HEK293 (cell line): ENCODE data around the gene SBF2.

ENCODE experiments used
- CTCF ChIA-PET: fragments of 350-600 bp; formaldehyde crosslinking; extraction: SDS; loops from one replicate; lab custom pipeline; 2021; ENCODE audit warnings: antibody characterized with exemption; lab: Yijun Ruan, JAX
- POLR2A ChIA-PET: fragments of 300-600 bp; formaldehyde crosslinking; extraction: SDS; loops from one replicate; lab custom pipeline; 2020; ENCODE audit warnings: antibody characterized with exemption, inconsistent platforms; lab: Yijun Ruan, JAX
- H3K27ac ChIP-seq: fragments of 200-500 bp; sonication (Bioruptor generic); 2 replicates; pipeline ENCODE4 v1.5.1; 2014; ENCODE audit warnings: low read depth, low read length, control low read depth, inconsistent platforms; ENCODE audit errors: extremely low read depth
- H3K36me3 ChIP-seq, 2 experiments: fragments of 200-500 bp in 1 of 2; sonication (Bioruptor generic) in 1 of 2; 1 replicate in 1 of 2; 2 replicates in 1 of 2; pipeline ENCODE4 v1.5.1; 2014 to 2017; ENCODE audit warnings: inconsistent platforms in 2 of 2, low read length in 2 of 2; ENCODE audit not compliant: control insufficient read depth in 2 of 2, insufficient read depth in 1 of 2
- H3K4me1 ChIP-seq: fragments of 200-500 bp; sonication (Bioruptor generic); 2 replicates; pipeline ENCODE4 v1.5.1; 2014; ENCODE audit warnings: mild to moderate bottlenecking, low read length, inconsistent platforms; ENCODE audit not compliant: control insufficient read depth, insufficient read depth
- H3K4me3 ChIP-seq: 2 replicates; pipeline ENCODE4 v1.5.1; 2011; ENCODE audit warnings: low read depth, mild to moderate bottlenecking, control low read depth, low read length, moderate library complexity
- H3K9me3 ChIP-seq: fragments of 200-500 bp; sonication (Bioruptor generic); 2 replicates; pipeline ENCODE4 v1.5.1; 2014; ENCODE audit warnings: low read depth, low read length, inconsistent platforms; ENCODE audit not compliant: control insufficient read depth, insufficient read depth
- CTCF ChIP-seq: fragments of 450-650 bp; formaldehyde crosslinking; IDR thresholded peaks from 2 replicates; pipeline ENCODE4 v1.5.1; 2016; ENCODE audit warnings: missing biosample characterization, missing genetic modification characterization
- EGR2 ChIP-seq: fragments of 450-650 bp; formaldehyde crosslinking; IDR thresholded peaks from 2 replicates; pipeline ENCODE4 v1.5.1; 2016; ENCODE audit warnings: low read depth, missing biosample characterization, missing genetic modification characterization
- ELK4 ChIP-seq: IDR thresholded peaks from 2 replicates; pipeline ENCODE4 v1.6.1; 2011; ENCODE audit warnings: mild to moderate bottlenecking, low read depth, low read length, borderline replicate concordance
- GLIS1 ChIP-seq: fragments of 450-650 bp; formaldehyde crosslinking; IDR thresholded peaks from 2 replicates; pipeline ENCODE4 v1.5.1; 2016; ENCODE audit warnings: missing biosample characterization, missing genetic modification characterization
- HOXA7 ChIP-seq: sonication (generic); formaldehyde crosslinking; IDR thresholded peaks from 2 replicates; pipeline ENCODE4 v1.8.1; 2022; ENCODE audit warnings: missing genetic modification reagents, borderline replicate concordance
- HOXC10 ChIP-seq: sonication (generic); formaldehyde crosslinking; IDR thresholded peaks from 2 replicates; pipeline ENCODE4 v1.8.1; 2023; ENCODE audit warnings: mild to moderate bottlenecking, missing genetic modification reagents
- KLF9 ChIP-seq: fragments of 450-650 bp; formaldehyde crosslinking; IDR thresholded peaks from 2 replicates; pipeline ENCODE4 v1.5.1; 2016; ENCODE audit warnings: missing biosample characterization, missing genetic modification characterization, low read depth
- OVOL3 ChIP-seq: fragments of 450-650 bp; formaldehyde crosslinking; IDR thresholded peaks from 2 replicates; pipeline ENCODE4 v1.5.1; 2016; ENCODE audit warnings: missing biosample characterization, missing genetic modification characterization
- PRDM1 ChIP-seq: fragments of 450-650 bp; formaldehyde crosslinking; IDR thresholded peaks from 2 replicates; pipeline ENCODE4; 2016; ENCODE audit warnings: missing biosample characterization, missing genetic modification characterization
- YY1 ChIP-seq: fragments of 450-650 bp; formaldehyde crosslinking; IDR thresholded peaks from 2 replicates; pipeline ENCODE4 v1.5.1; 2018; ENCODE audit warnings: missing biosample characterization, missing genetic modification characterization
- YY2 ChIP-seq: fragments of 450-650 bp; formaldehyde crosslinking; IDR thresholded peaks from 2 replicates; pipeline ENCODE4 v1.5.1; 2016; ENCODE audit warnings: missing biosample characterization, missing genetic modification characterization
- ZBTB10 ChIP-seq: fragments of 450-650 bp; formaldehyde crosslinking; IDR thresholded peaks from 2 replicates; pipeline ENCODE4 v1.5.1; 2016; ENCODE audit warnings: missing biosample characterization, missing genetic modification characterization
- ZEB2 ChIP-seq: fragments of 450-650 bp; formaldehyde crosslinking; IDR thresholded peaks from 2 replicates; pipeline ENCODE4 v1.5.1; 2016; ENCODE audit warnings: missing biosample characterization, missing genetic modification characterization
- ZIC2 ChIP-seq: fragments of 450-650 bp; formaldehyde crosslinking; IDR thresholded peaks from 2 replicates; pipeline ENCODE4 v1.5.1; 2016; ENCODE audit warnings: missing biosample characterization, missing genetic modification characterization
- ZNF24 ChIP-seq: fragments of 450-650 bp; formaldehyde crosslinking; IDR thresholded peaks from 2 replicates; pipeline ENCODE4 v1.5.1; 2016; ENCODE audit warnings: missing biosample characterization, missing genetic modification characterization
- ZNF335 ChIP-seq: fragments of 450-650 bp; formaldehyde crosslinking; conservative IDR thresholded peaks from 2 replicates; pipeline ENCODE4 v1.5.1; 2016; ENCODE audit warnings: missing biosample characterization, missing genetic modification characterization
- ZNF416 ChIP-seq: fragments of 450-650 bp; formaldehyde crosslinking; IDR thresholded peaks from 2 replicates; pipeline ENCODE4 v1.5.1; 2016; ENCODE audit warnings: missing biosample characterization, missing genetic modification characterization
- ZNF449 ChIP-seq: fragments of 450-650 bp; formaldehyde crosslinking; IDR thresholded peaks from 2 replicates; pipeline ENCODE4 v1.5.1; 2017; ENCODE audit warnings: missing biosample characterization, mild to moderate bottlenecking, missing genetic modification characterization, moderate library complexity
- ZNF621 ChIP-seq: fragments of 450-650 bp; formaldehyde crosslinking; IDR thresholded peaks from 2 replicates; pipeline ENCODE4 v1.5.1; 2017; ENCODE audit warnings: missing biosample characterization, missing genetic modification characterization
- ZNF768 ChIP-seq: fragments of 450-650 bp; formaldehyde crosslinking; IDR thresholded peaks from 2 replicates; pipeline ENCODE4 v1.5.1; 2018; ENCODE audit warnings: missing biosample characterization, mild to moderate bottlenecking, missing genetic modification characterization
- ZNF843 ChIP-seq: fragments of 450-650 bp; formaldehyde crosslinking; IDR thresholded peaks from 2 replicates; pipeline ENCODE4 v1.5.1; 2016; ENCODE audit warnings: missing biosample characterization, missing genetic modification characterization
- ZSCAN16 ChIP-seq: fragments of 450-650 bp; formaldehyde crosslinking; IDR thresholded peaks from 2 replicates; pipeline ENCODE4 v1.5.1; 2016; ENCODE audit warnings: missing biosample characterization, missing genetic modification characterization
- TF ChIP-seq, protein P1 (sequence below): fragments of 450-650 bp; formaldehyde crosslinking; optimal IDR thresholded peaks from 2 replicates; pipeline ENCODE3; 2016; ENCODE audit warnings: missing biosample characterization, mild to moderate bottlenecking, missing genetic modification characterization

Gene SBF2

DNA sequence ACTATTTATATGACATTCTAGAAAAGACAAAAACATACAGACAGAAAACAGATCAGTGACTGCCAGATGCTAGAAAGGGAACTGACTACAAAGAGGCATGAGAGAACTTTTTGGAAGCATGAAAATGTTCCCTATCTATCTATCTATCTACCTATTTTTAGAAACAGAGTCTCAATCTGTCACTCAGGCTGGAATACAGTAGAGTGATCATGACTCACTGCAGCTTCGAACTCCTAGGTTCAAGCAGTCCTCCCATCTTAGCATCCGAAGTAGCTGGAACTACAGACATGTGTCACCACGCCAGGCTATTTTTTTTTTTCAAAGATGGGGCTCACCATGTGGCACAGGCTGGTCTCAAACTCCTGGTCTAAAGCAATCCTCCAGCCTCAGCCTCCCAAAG is 6.9 kb downstream of the SBF2 start:
- Histone ChIP-seq H3K9me3 (no peaks in the 10 kb centered on the region), H3K4me3 (no peak overlapping the region), H3K4me1 (no peaks in the 10 kb centered on the region), H3K27ac (no peak overlapping the region), H3K36me3 (peaks cover 0 to 7% of the 10 kb centered on the region in 2 experiments; a peak in 1 of 3 replicates)
- ChIA-PET POLR2A (interaction anchor here (1.0 to 2.0 kb wide), 3 partner anchors 13 to 24 kb away, joined by 4 to 11 read pairs (median 4); partner anchors contain the start of gene ADM), CTCF (interaction anchor here (1.8 kb wide), 1 partner anchor 80 kb away, joined by 5 read pairs; no protein-coding TSS in a partner anchor)
- TF ChIP-seq ZSCAN16 (tag by site-specific recombination) (no peak), PRDM1 (tag by site-specific recombination) (no peak), GLIS1 (tag by site-specific recombination) (no peak), OVOL3 (tag by site-specific recombination) (no peak), ZNF768 (tag by site-specific recombination) (no peak), YY1 (tag by site-specific recombination) (no peak)
- TF ChIP-seq, protein P1, sequence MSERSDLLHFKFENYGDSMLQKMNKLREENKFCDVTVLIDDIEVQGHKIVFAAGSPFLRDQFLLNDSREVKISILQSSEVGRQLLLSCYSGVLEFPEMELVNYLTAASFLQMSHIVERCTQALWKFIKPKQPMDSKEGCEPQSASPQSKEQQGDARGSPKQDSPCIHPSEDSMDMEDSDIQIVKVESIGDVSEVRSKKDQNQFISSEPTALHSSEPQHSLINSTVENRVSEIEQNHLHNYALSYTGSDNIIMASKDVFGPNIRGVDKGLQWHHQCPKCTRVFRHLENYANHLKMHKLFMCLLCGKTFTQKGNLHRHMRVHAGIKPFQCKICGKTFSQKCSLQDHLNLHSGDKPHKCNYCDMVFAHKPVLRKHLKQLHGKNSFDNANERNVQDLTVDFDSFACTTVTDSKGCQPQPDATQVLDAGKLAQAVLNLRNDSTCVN = no peak

- CTCF ChIA-PET = interaction anchor here (1.2 to 1.9 kb wide), 2 partner anchors 19 to 23 kb away, joined by 3 to 12 read pairs; no protein-coding TSS in a partner anchor
- H3K27ac ChIP-seq = no peak overlapping the region
- TF ChIP-seq PRDM1 (tag by site-specific recombination) (peak; percentile 33; the same call in 1 of the 2 replicates), ELK4 (no peak)
- TF ChIP-seq, all 188 proteins: peak for 1
- H3K36me3 ChIP-seq = peaks cover 0 to 3% of the 10 kb centered on the region in 2 experiments; a peak in 1 of 3 replicates
- no peaks in the 10 kb centered on the region for H3K4me1 ChIP-seq
- POLR2A ChIA-PET = interaction anchor here (3.5 kb wide), 1 partner anchor 19 kb away, joined by 19 read pairs; the partner anchor contains the start of gene ADM
- H3K9me3 ChIP-seq = no peaks in the 10 kb centered on the region
- H3K4me3 ChIP-seq = no peak overlapping the region
Measured at GRCh38 chr11:10285148-10285802, 8.7 kb downstream of the SBF2 start.

GRCh38 chr11:10283991-10284390 is 10.0 kb downstream of the SBF2 start:
- H3K36me3 ChIP-seq = no peaks in the 10 kb centered on the region
- H3K4me1 ChIP-seq = no peaks in the 10 kb centered on the region
- CTCF ChIA-PET = interaction anchor here (0.6 to 1.9 kb wide), 2 partner anchors 24 to 82 kb away, joined by 4 to 12 read pairs; no protein-coding TSS in a partner anchor
- no peak overlapping the region for H3K4me3 ChIP-seq
- H3K27ac ChIP-seq = no peak overlapping the region
- POLR2A ChIA-PET = interaction anchor here (3.5 kb wide), 1 partner anchor 20 kb away, joined by 19 read pairs; the partner anchor contains the start of gene ADM
- H3K9me3 ChIP-seq = no peaks in the 10 kb centered on the region
- TF ChIP-seq ZNF335 (tag by site-specific recombination) (no peak), ZNF843 (no peak), ZIC2 (no peak), ZNF24 (tag by site-specific recombination) (no peak), ZNF416 (no peak), ZEB2 (no peak), ZNF621 (tag by site-specific recombination) (no peak), GLIS1 (tag by site-specific recombination) (no peak), ZNF449 (no peak), YY2 (tag by site-specific recombination) (no peak), HOXC10 (no peak), KLF9 (tag by site-specific recombination) (no peak), ZBTB10 (tag by site-specific recombination) (no peak), CTCF (tag by site-specific recombination) (no peak), HOXA7 (CRISPR knock-in tag) (no peak), EGR2 (no peak)
